Lower lobe of right lung (tissue), 2 donors: ENCODE measurements around the gene GJA10. TPM values are rescaled to one million over a fixed set of nuclear protein-coding genes. Genes with fewer than 3 reads are reported as not detected.
A peak's percentile ranks its signal among the peaks of the same experiment; 100 is the strongest.
"Not testable (repeated sequence)": the region's sequence is repeated elsewhere in the genome, so short reads cannot be mapped to it uniquely, and the experiment has no call there.

Source experiments
- ATAC-seq, 2 donors: fragments of 200-7000 bp; cut with Tn5 transposase; one replicate each; pipeline ENCODE4 v1.9.1; 2020 to 2022; ENCODE audit warnings: mild to moderate bottlenecking in 2 of 2, moderate library complexity in 2 of 2
- DNase-seq: peaks from one replicate; pipeline ENCODE4 v3.0.0-alpha.2; 2020
- H3K27ac ChIP-seq: fragments of 200-600 bp; one replicate; pipeline ENCODE4 v1.8.0; 2022
- H3K27me3 ChIP-seq: fragments of 200-600 bp; one replicate; pipeline ENCODE4 v1.8.0; 2022; ENCODE audit warnings: low read depth
- H3K36me3 ChIP-seq: fragments of 200-600 bp; one replicate; pipeline ENCODE4 v1.8.0; 2022; ENCODE audit warnings: mild to moderate bottlenecking
- H3K4me1 ChIP-seq: fragments of 200-600 bp; one replicate; pipeline ENCODE4 v1.8.0; 2022
- H3K4me3 ChIP-seq: fragments of 200-600 bp; one replicate; pipeline ENCODE4 v1.8.0; 2022; ENCODE audit warnings: mild to moderate bottlenecking
- H3K9me3 ChIP-seq: fragments of 200-600 bp; one replicate; pipeline ENCODE4 v1.8.0; 2022
- intact Hi-C: fragments of 100-400 bp; cut with DNase I; formaldehyde crosslinking; loops from one replicate; pipeline ENCODE4 v1.11.0; 2022
- total RNA-seq: library from RNA; stranded (reverse); fragmentation: NEBNext Ultra II Directional; extraction: Animal tissue kit (Norgen Biotek cat#: 25700); gene quantifications from one replicate; pipeline ENCODE4 v1.2.1, GENCODE V29; 2021
- TF ChIP-seq, protein P1 (sequence below): fragments of 200-600 bp; IDR thresholded peaks from one replicate; pipeline ENCODE4 v1.8.0; 2022; ENCODE audit warnings: antibody characterized with exemption, mild to moderate bottlenecking
- donor health status: DM: no; HTN: yes; CAD: no; lungs with severe emphysema.

GJA10 gene
- total RNA-seq, 1 donor from 2014 or later = not detected

DNA sequence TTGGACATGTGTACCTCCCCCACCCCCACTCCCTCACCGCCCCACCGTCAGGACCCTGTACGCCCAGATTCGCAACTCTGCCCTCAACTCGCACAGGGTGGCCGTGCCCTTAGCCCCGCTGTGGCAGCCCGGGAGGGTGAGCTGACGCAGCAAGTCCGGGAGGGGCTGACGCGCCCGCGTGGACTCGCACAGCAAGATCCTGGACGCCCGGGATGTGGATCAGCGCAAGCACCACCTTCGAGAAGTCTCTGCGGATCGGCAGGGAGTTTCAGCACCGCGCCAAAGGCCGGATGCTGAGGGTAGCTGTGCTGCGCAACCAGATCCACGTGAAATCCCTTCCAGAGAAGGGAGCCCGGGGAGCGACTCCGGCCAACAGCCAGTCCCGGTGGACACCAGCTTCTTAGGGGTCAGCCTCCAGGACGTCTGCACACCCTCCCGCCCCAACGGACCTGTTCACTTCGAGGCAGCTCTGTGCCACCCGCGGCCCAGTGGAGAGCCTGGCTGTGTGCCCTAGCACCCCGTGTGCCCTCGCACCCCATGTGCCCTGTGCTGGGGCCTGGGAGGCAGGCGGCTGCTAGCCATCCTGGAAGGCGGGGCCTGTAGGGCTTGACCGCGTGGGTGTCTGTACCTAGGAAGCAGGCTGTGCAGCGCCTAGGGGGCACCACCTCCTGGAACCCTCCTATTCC is 6.7 kb upstream of the GJA10 start:
- Histone ChIP-seq H3K27me3 (peaks cover 44% of the 10 kb centered on the region), H3K4me1 (peaks cover 4% of the 10 kb centered on the region), H3K27ac (no peak overlapping the region), H3K4me3 (no peak overlapping the region), H3K36me3 (no peaks in the 10 kb centered on the region), H3K9me3 (no peaks in the 10 kb centered on the region)
- no peak for DNase-seq
- intact Hi-C loops = no loop called here
- TF ChIP-seq, protein P1, sequence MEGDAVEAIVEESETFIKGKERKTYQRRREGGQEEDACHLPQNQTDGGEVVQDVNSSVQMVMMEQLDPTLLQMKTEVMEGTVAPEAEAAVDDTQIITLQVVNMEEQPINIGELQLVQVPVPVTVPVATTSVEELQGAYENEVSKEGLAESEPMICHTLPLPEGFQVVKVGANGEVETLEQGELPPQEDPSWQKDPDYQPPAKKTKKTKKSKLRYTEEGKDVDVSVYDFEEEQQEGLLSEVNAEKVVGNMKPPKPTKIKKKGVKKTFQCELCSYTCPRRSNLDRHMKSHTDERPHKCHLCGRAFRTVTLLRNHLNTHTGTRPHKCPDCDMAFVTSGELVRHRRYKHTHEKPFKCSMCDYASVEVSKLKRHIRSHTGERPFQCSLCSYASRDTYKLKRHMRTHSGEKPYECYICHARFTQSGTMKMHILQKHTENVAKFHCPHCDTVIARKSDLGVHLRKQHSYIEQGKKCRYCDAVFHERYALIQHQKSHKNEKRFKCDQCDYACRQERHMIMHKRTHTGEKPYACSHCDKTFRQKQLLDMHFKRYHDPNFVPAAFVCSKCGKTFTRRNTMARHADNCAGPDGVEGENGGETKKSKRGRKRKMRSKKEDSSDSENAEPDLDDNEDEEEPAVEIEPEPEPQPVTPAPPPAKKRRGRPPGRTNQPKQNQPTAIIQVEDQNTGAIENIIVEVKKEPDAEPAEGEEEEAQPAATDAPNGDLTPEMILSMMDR = no peak
- peak in 1 of 2 donors; percentile 57 for ATAC-seq

- no peak overlapping the region for H3K27ac ChIP-seq
- peaks cover 4% of the 10 kb centered on the region for H3K4me1 ChIP-seq
- H3K9me3 ChIP-seq = no peaks in the 10 kb centered on the region
- DNase-seq (no peak), ATAC-seq (no peak)
- H3K4me3 ChIP-seq = no peak overlapping the region
- H3K36me3 ChIP-seq = no peaks in the 10 kb centered on the region
- H3K27me3 ChIP-seq = peaks cover 49% of the 10 kb centered on the region
- intact Hi-C loops = no loop called here
- TF ChIP-seq, protein P1 = no peak
Measured at GRCh38 chr6:89888138-89888514, 6.1 kb upstream of the GJA10 start.

DNA sequence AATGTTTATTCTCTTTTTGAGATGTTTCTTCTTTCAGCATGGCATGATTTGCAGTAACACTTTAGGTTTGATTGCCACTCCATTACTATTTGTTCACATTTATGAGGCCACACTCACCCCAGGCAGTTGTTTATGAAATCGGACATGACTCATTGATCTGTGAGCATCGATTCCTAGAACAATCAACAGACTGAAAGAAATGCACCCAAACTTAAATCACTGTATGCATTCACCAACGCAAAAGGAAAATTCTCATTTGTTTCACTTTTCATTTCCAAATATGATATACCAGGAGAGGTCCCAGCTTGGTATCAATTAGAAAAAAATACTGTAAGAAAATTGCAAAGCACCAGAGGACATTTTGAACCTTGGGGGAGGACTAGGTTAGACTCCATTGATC is 5.4 kb upstream of the GJA10 start:
- TF ChIP-seq, protein P1 = no peak
- intact Hi-C loops = no loop called here
- H3K36me3 ChIP-seq = no peaks in the 10 kb centered on the region
- ATAC-seq = no peak
- no peak overlapping the region for H3K4me3 ChIP-seq
- no peak overlapping the region for H3K27ac ChIP-seq
- DNase-seq = no peak
- H3K4me1 ChIP-seq = peaks cover 4% of the 10 kb centered on the region
- H3K27me3 ChIP-seq = peaks cover 56% of the 10 kb centered on the region
- no peaks in the 10 kb centered on the region for H3K9me3 ChIP-seq

DNA sequence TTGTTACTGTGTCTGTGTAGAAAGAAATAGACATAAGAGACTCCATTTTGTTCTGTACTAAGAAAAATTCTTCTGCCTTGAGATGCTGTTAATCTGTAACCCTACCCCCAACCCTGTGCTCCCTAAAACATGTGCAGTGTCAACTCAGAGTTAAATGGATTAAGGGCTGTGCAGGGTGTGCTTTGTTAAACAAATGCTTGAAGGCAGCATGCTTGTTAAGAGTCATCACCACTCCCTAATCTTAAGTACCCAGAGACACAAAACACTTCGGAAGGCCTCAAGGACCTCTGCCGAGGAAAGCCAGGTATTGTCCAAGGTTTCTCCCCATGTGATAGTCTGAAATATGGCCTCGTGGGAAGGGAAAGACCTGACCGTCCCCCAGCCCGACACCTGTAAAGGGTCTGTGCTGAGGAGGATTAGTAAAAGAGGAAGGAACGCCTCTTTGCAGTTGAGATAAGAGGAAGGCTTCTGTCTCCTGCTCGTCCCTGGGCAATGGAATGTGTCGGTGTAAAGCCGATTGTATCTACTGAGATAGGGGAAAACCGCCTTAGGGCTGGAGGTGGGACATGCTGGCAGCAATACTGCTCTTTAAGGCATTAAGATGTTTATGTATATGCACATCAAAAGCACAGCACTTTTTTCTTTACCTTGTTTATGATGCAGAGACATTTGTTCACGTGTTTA is 3.3 kb upstream of the GJA10 start:
- DNase-seq, H3K9me3 ChIP-seq, intact Hi-C loops, ATAC-seq, H3K4me3 ChIP-seq, H3K36me3 ChIP-seq, H3K27ac ChIP-seq, H3K4me1 ChIP-seq: not testable (repeated sequence)
- peaks cover 63% of the 10 kb centered on the region for H3K27me3 ChIP-seq

DNA sequence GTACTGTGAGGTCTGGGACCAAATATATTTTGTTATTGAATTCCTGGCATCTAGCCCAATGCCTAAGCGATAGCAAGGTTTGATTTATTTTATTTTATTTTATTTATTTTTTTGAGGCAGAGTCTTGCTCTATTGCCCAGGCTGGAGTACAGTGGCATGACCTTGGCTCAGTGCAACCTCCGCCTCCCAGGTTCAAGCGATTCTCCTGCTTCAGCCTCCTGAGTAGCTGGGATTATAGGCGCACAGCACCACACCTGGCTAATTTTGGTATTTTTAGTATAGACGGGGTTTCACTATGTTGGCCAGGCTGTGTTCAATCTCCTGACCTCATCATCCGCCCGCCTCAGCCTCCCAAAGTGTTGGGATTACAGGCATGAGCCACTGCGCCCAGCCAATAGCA is 1.7 kb upstream of the GJA10 start:
- H3K4me1 ChIP-seq, H3K36me3 ChIP-seq, H3K4me3 ChIP-seq, H3K27ac ChIP-seq, H3K9me3 ChIP-seq, ATAC-seq, intact Hi-C loops, DNase-seq: not testable (repeated sequence)
- H3K27me3 ChIP-seq = peaks cover 57% of the 10 kb centered on the region

DNA sequence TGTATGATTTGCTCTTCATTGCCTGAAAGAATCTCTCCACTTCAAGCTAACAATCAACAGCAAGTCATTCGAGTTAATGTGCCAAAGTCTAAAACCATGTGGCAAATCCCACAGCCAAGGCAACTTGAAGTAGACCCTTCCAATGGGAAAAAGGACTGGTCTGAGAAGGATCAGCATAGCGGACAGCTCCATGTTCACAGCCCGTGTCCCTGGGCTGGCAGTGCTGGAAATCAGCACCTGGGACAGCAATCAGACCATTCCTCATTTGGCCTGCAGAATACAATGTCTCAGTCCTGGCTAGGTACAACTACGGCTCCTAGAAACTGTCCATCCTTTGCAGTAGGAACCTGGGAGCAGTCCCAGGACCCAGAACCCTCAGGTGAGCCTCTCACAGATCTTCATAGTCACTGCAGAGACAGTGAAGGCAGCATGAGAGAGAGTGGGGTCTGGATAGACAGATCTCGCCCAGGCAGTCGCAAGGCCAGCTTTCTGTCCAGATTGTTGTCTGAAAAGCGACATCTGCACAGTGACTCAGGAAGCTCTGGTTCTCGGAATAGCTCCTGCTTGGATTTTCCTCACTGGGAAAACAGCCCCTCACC is 1.1 kb downstream of the GJA10 start:
- intact Hi-C loops = no loop called here
- Histone ChIP-seq H3K9me3 (no peaks in the 10 kb centered on the region), H3K4me1 (no peaks in the 10 kb centered on the region), H3K4me3 (no peak overlapping the region), H3K27me3 (peaks cover 35% of the 10 kb centered on the region), H3K27ac (no peak overlapping the region), H3K36me3 (no peaks in the 10 kb centered on the region)
- TF ChIP-seq, protein P1 = no peak
- peak; percentile 55 to 70 for ATAC-seq
- no peak for DNase-seq

GRCh38 chr6:89910001-89910901 is 16.0 kb downstream of the GJA10 start:
- H3K27me3 ChIP-seq, intact Hi-C loops, H3K4me1 ChIP-seq, ATAC-seq, H3K4me3 ChIP-seq, H3K27ac ChIP-seq, DNase-seq, H3K36me3 ChIP-seq, H3K9me3 ChIP-seq: not testable (repeated sequence)
